H1 (cell line): ENCODE measurements around the gene KCNH8. TPM values are rescaled to one million over a fixed set of nuclear protein-coding genes. Genes with fewer than 3 reads are reported as not detected.

Experiments
- CTCF ChIA-PET: fragments of 300-600 bp; sonication (Branson Sonifier 250); formaldehyde crosslinking; loops from one replicate; lab custom pipeline; 2021; ENCODE audit not compliant: partially characterized antibody; lab: Charles Lee
- POLR2A ChIA-PET: fragments of 300-600 bp; sonication (Branson Sonifier 250); formaldehyde crosslinking; loops from one replicate; lab custom pipeline; 2021; ENCODE audit warnings: inconsistent platforms; ENCODE audit not compliant: partially characterized antibody; lab: Charles Lee
- DNase-seq, 2 experiments: peaks; one replicate each; pipeline versions ENCODE4 v3.0.0 to v3.0.0-alpha.2; 2010 to 2022; ENCODE audit warnings: low spot score in 2 of 2, low read depth in 1 of 2, mixed read lengths in 1 of 2
- FAIRE-seq: peaks from 2 replicates; lab custom pipeline; 2011; peaks lifted over from hg19 to GRCh38; lab: Jason Lieb, UNC
- H2AFZ ChIP-seq: 2 replicates; pipeline ENCODE4 v1.8.1; 2012; ENCODE audit warnings: low read length, inconsistent platforms
- H2AK5ac ChIP-seq: 2 replicates; pipeline ENCODE4 v1.6.1; 2013; ENCODE audit warnings: low read depth, low read length
- H2BK120ac ChIP-seq: replicated peaks from 2 replicates; pipeline ENCODE3; 2013; ENCODE audit warnings: low read depth, low read length, inconsistent platforms
- H2BK12ac ChIP-seq: 2 replicates; pipeline ENCODE4 v1.6.1; 2013; ENCODE audit warnings: low read depth, low read length
- H2BK15ac ChIP-seq: 2 replicates; pipeline ENCODE4 v1.6.1; 2013; ENCODE audit warnings: low read length
- H2BK20ac ChIP-seq: 2 replicates; pipeline ENCODE4 v1.6.1; 2013; ENCODE audit warnings: low read length
- H2BK5ac ChIP-seq: 2 replicates; pipeline ENCODE4 v1.6.1; 2013; ENCODE audit warnings: low read depth, low read length
- H3K14ac ChIP-seq: 2 replicates; pipeline ENCODE4 v1.6.1; 2013; ENCODE audit warnings: inconsistent platforms; ENCODE audit not compliant: insufficient read length
- H3K18ac ChIP-seq: 2 replicates; pipeline ENCODE4 v1.6.1; 2013; ENCODE audit warnings: low read length; ENCODE audit errors: extremely low read depth
- H3K23ac ChIP-seq: 2 replicates; pipeline ENCODE4 v1.6.1; 2013; ENCODE audit warnings: inconsistent platforms; ENCODE audit not compliant: insufficient read length
- H3K23me2 ChIP-seq: 2 replicates; pipeline ENCODE4 v1.6.1; 2013; ENCODE audit warnings: low read depth, low read length
- H3K27ac ChIP-seq: 2 replicates; pipeline ENCODE4 v1.6.1; 2011; ENCODE audit warnings: low read depth, low read length, inconsistent platforms
- H3K27me3 ChIP-seq, 4 experiments: replicated peaks in 1 of 4; 1 replicate in 1 of 4; 2 replicates in 3 of 4; pipeline versions ENCODE4 v1.6.1 to v1.8.1; 2011 to 2013; ENCODE audit warnings: low read length in 3 of 4, mild to moderate bottlenecking in 3 of 4, inconsistent platforms in 2 of 4, mixed read lengths in 2 of 4, moderate library complexity in 1 of 4; ENCODE audit not compliant: control insufficient read depth in 3 of 4, insufficient read depth in 3 of 4; ENCODE audit errors: extremely low read depth in 1 of 4
- H3K36me3 ChIP-seq, 4 experiments: 2 replicates each; pipeline versions ENCODE4 v1.6.1 to v1.8.1; 2011 to 2013; ENCODE audit warnings: mild to moderate bottlenecking in 4 of 4, low read length in 3 of 4, moderate library complexity in 2 of 4, control low read depth in 1 of 4, inconsistent platforms in 1 of 4; ENCODE audit not compliant: insufficient read depth in 4 of 4, control insufficient read depth in 2 of 4
- H3K4ac ChIP-seq: replicated peaks from 2 replicates; pipeline ENCODE3; 2013; ENCODE audit warnings: low read length, low read depth, mixed read lengths, inconsistent platforms; ENCODE audit not compliant: insufficient read length
- H3K4me1 ChIP-seq, 4 experiments: replicated peaks in 1 of 4; 1 replicate in 1 of 4; 2 replicates in 3 of 4; pipeline versions ENCODE4 v1.6.1 to v1.8.1; 2011 to 2013; ENCODE audit warnings: low read length in 3 of 4, inconsistent platforms in 2 of 4, mixed read lengths in 1 of 4; ENCODE audit not compliant: insufficient read depth in 4 of 4, control insufficient read depth in 3 of 4
- H3K4me2 ChIP-seq, 2 experiments: 2 replicates each; pipeline versions ENCODE4 v1.6.1 to v1.8.1; 2011 to 2013; ENCODE audit warnings: low read depth in 2 of 2, low read length in 2 of 2, control low read depth in 1 of 2, inconsistent platforms in 1 of 2, mild to moderate bottlenecking in 1 of 2; ENCODE audit not compliant: insufficient read depth in 1 of 2
- H3K4me3 ChIP-seq, 4 experiments: fragments of 200-600, 300-600 bp in 1 of 4; sonication (generic), shearing (Covaris generic), sonication (Bioruptor Twin) in 1 of 4; 2 replicates each; pipeline versions ENCODE4 v1.5.1 to v1.8.1; 2011 to 2016; ENCODE audit warnings: low read length in 4 of 4, low read depth in 3 of 4, control low read depth in 2 of 4, inconsistent platforms in 2 of 4, mild to moderate bottlenecking in 2 of 4, mixed read lengths in 1 of 4, moderate library complexity in 1 of 4; ENCODE audit not compliant: insufficient read depth in 2 of 4; ENCODE audit errors: extremely low read depth in 1 of 4
- H3K56ac ChIP-seq: replicated peaks from 2 replicates; pipeline ENCODE3; 2013; ENCODE audit warnings: low read depth, mild to moderate bottlenecking, mixed read lengths, low read length, inconsistent platforms; ENCODE audit not compliant: insufficient read length
- H3K79me1 ChIP-seq: 2 replicates; pipeline ENCODE4 v1.6.1; 2013; ENCODE audit warnings: low read depth, low read length, control low read depth
- H3K79me2 ChIP-seq, 2 experiments: 2 replicates each; pipeline versions ENCODE4 v1.6.1 to v1.8.1; 2012 to 2013; ENCODE audit warnings: low read length in 2 of 2, mild to moderate bottlenecking in 2 of 2, inconsistent platforms in 1 of 2; ENCODE audit not compliant: insufficient read depth in 2 of 2, control insufficient read depth in 1 of 2
- H3K9ac ChIP-seq, 4 experiments: replicated peaks in 1 of 4; 1 replicate in 1 of 4; 2 replicates in 3 of 4; pipeline versions ENCODE4 v1.6.1 to v1.8.1; 2011 to 2013; ENCODE audit warnings: low read depth in 3 of 4, low read length in 3 of 4, control low read depth in 2 of 4, mild to moderate bottlenecking in 2 of 4, moderate library complexity in 2 of 4, inconsistent platforms in 1 of 4; ENCODE audit errors: extremely low read depth in 1 of 4
- H3K9me3 ChIP-seq, 2 experiments: 2 replicates each; pipeline versions ENCODE4 v1.6.1 to v1.8.1; 2012 to 2013; ENCODE audit warnings: mild to moderate bottlenecking in 2 of 2, moderate library complexity in 2 of 2, control low read depth in 1 of 2, inconsistent platforms in 1 of 2, low read depth in 1 of 2, low read length in 1 of 2, mixed read lengths in 1 of 2; ENCODE audit not compliant: insufficient read depth in 2 of 2
- H4K20me1 ChIP-seq, 2 experiments: replicated peaks in 1 of 2; 2 replicates each; pipeline versions ENCODE3 to v1.8.1; 2011 to 2013; ENCODE audit warnings: inconsistent platforms in 2 of 2, low read length in 2 of 2, mild to moderate bottlenecking in 1 of 2; ENCODE audit not compliant: insufficient read depth in 2 of 2, control insufficient read depth in 1 of 2
- H4K5ac ChIP-seq: 2 replicates; pipeline ENCODE4 v1.6.1; 2013; ENCODE audit warnings: low read length, low read depth, mixed read lengths, inconsistent platforms; ENCODE audit not compliant: insufficient read length
- H4K8ac ChIP-seq: 2 replicates; pipeline ENCODE4 v1.8.0; 2013; ENCODE audit warnings: mild to moderate bottlenecking, moderate library complexity, low read length, inconsistent platforms; ENCODE audit not compliant: insufficient read depth; ENCODE audit errors: extremely low read depth
- H4K91ac ChIP-seq: replicated peaks from 2 replicates; pipeline ENCODE3; 2013; ENCODE audit warnings: low read length, mixed read lengths, inconsistent platforms; ENCODE audit not compliant: insufficient read length
- BACH1 ChIP-seq: IDR thresholded peaks from 2 replicates; pipeline ENCODE4 v1.6.1; 2012; ENCODE audit warnings: low read length, improper control_type of control experiment
- CBX5 ChIP-seq: fragments of 300-800, 300-1000 bp; sonication (generic); IDR thresholded peaks from 2 replicates; pipeline ENCODE4 v1.7.1; 2016; ENCODE audit warnings: antibody characterized with exemption, low read length, low read depth
- CHD1 ChIP-seq: IDR thresholded peaks from 2 replicates; pipeline ENCODE4 v1.6.1; 2012; ENCODE audit warnings: low read depth, low read length, improper control_type of control experiment
- CHD2 ChIP-seq: IDR thresholded peaks from 2 replicates; pipeline ENCODE4 v1.6.1; 2012; ENCODE audit warnings: low read length, improper control_type of control experiment
- CREB1 ChIP-seq: IDR thresholded peaks from 2 replicates; pipeline ENCODE4 v1.6.1; 2012; ENCODE audit warnings: inconsistent platforms
- E2F6 ChIP-seq: IDR thresholded peaks from 2 replicates; pipeline ENCODE4 v1.6.1; 2012; ENCODE audit warnings: inconsistent platforms
- KDM4A ChIP-seq: IDR thresholded peaks from one replicate; pipeline ENCODE4 v1.7.1; 2012; ENCODE audit warnings: low read depth, mild to moderate bottlenecking, moderate library complexity, low read length, inconsistent platforms; ENCODE audit not compliant: severe bottlenecking
- MAFK ChIP-seq: IDR thresholded peaks from 2 replicates; pipeline ENCODE4 v1.6.1; 2012; ENCODE audit warnings: low read depth, mild to moderate bottlenecking, improper control_type of control experiment, low read length
- RAD21 ChIP-seq, 2 experiments: IDR thresholded peaks in 1 of 2; conservative IDR thresholded peaks in 1 of 2; 2 replicates each; pipeline ENCODE4 v1.6.1; 2011; ENCODE audit warnings: low read depth in 2 of 2, low read length in 2 of 2, improper control_type of control experiment in 1 of 2, inconsistent platforms in 1 of 2, mild to moderate bottlenecking in 1 of 2, moderate library complexity in 1 of 2
- SAP30 ChIP-seq: fragments of 300-600 bp; sonication (generic); IDR thresholded peaks from 2 replicates; pipeline ENCODE4 v1.7.1; 2012; ENCODE audit warnings: low read length, moderate library complexity, mild to moderate bottlenecking, inconsistent platforms; ENCODE audit not compliant: insufficient read depth, insufficient replicate concordance
- SIN3A ChIP-seq, 2 experiments: IDR thresholded peaks in 1 of 2; conservative IDR thresholded peaks in 1 of 2; 2 replicates each; pipeline ENCODE4 v1.6.1; 2011 to 2012; ENCODE audit warnings: low read length in 2 of 2, improper control_type of control experiment in 1 of 2, low read depth in 1 of 2, mild to moderate bottlenecking in 1 of 2
- TAF7 ChIP-seq: optimal IDR thresholded peaks from 2 replicates; pipeline ENCODE3; 2011; ENCODE audit warnings: low read depth, mild to moderate bottlenecking, inconsistent platforms, low read length, moderate library complexity, borderline replicate concordance
- TBP ChIP-seq: IDR thresholded peaks from 2 replicates; pipeline ENCODE4 v1.6.1; 2011; ENCODE audit warnings: low read depth, low read length, improper control_type of control experiment
- TCF12 ChIP-seq: IDR thresholded peaks from 2 replicates; pipeline ENCODE4 v1.6.1; 2011; ENCODE audit warnings: low read depth, mild to moderate bottlenecking, low read length
- YY1 ChIP-seq: IDR thresholded peaks from 2 replicates; pipeline ENCODE4 v1.6.1; 2011; ENCODE audit warnings: low read depth, mild to moderate bottlenecking, low read length
- WGBS, 2 experiments: shearing (Covaris generic) in 1 of 2; methylation state at CpG; one replicate each; pipeline versions ENCODE4 v1.1.6 to v1.1.7; 2013 to 2015; ENCODE audit warnings: low lambda C conversion rate in 2 of 2, mixed read lengths in 2 of 2, inconsistent platforms in 1 of 2, low coverage in 1 of 2, missing lambda C conversion rate in 1 of 2; ENCODE audit not compliant: insufficient replicate concordance in 2 of 2, insufficient coverage in 1 of 2, insufficient read length in 1 of 2; ENCODE audit errors: extremely low coverage in 1 of 2, missing lambda C conversion rate in 1 of 2; 5-methylcytosine and 5-hydroxymethylcytosine counted together
- polyA plus RNA-seq, 7 experiments: library from polyadenylated mRNA; depleted of rRNA in 3 of 7; stranded (reverse) in 5 of 7; unstranded in 2 of 7; fragments of >200 nt in 5 of 7; fragments of 200-250 nt in 2 of 7; gene quantifications; 1 replicate in 5 of 7; 2 replicates in 1 of 7; 4 replicates in 1 of 7; pipeline versions ENCODE4 v1.2.1 to v1.2.3, GENCODE V29; 2011 to 2013; ENCODE audit warnings: missing spikeins in 2 of 7, mixed read lengths in 2 of 7
- total RNA-seq: library from RNA; stranded (reverse); fragmentation: NEBNext Ultra II Directional; extraction: Animal tissue kit (Norgen Biotek cat#: 25700); gene quantifications from 2 replicates; pipeline ENCODE4 v1.2.1, GENCODE V29; 2021

The KCNH8 gene
- total and polyA plus RNA-seq, 2 of the 8 experiments (the other 6 are each of a cell fraction or from before 2014, with no cell fraction given), result 2.2 to 2.4 TPM

- no peaks in the 10 kb centered on the region for H4K20me1 ChIP-seq
- no peak overlapping the region for H3K56ac ChIP-seq
- no peaks in the 10 kb centered on the region for H3K79me1 ChIP-seq
- H3K4ac ChIP-seq, result no peak overlapping the region
- H2BK15ac ChIP-seq, result no peak overlapping the region
- FAIRE-seq, result no peak
- H3K18ac ChIP-seq, result no peak overlapping the region
- H3K36me3 ChIP-seq, result no peaks in the 10 kb centered on the region
- no peak overlapping the region for H2AFZ ChIP-seq
- no peak overlapping the region for H4K8ac ChIP-seq
- no peak overlapping the region for H3K4me2 ChIP-seq
- POLR2A ChIA-PET, result no interaction called here
- no peak overlapping the region for H3K4me3 ChIP-seq
- no peak overlapping the region for H2BK20ac ChIP-seq
- H2BK5ac ChIP-seq, result no peak overlapping the region
- 85% methylated on average over 1 of the region's 1 CpG; no CpG with 5 or more reads in 1 of the 2 experiments for WGBS, 2 experiments
- no peak overlapping the region for H4K91ac ChIP-seq
- no peak overlapping the region for H4K5ac ChIP-seq
- H3K9ac ChIP-seq, result no peak overlapping the region
- H3K27ac ChIP-seq, result no peak overlapping the region
- no peaks in the 10 kb centered on the region for H3K4me1 ChIP-seq
- no peaks in the 10 kb centered on the region for H3K79me2 ChIP-seq
- CTCF ChIA-PET, result no interaction called here
- H3K9me3 ChIP-seq, result no peaks in the 10 kb centered on the region
- no peak overlapping the region for H2BK12ac ChIP-seq
- DNase-seq, result no peak
- no peaks in the 10 kb centered on the region for H3K27me3 ChIP-seq
- H2AK5ac ChIP-seq, result no peak overlapping the region
- no peaks in the 10 kb centered on the region for H3K23me2 ChIP-seq
- H3K14ac ChIP-seq, result no peak overlapping the region
- no peak overlapping the region for H3K23ac ChIP-seq
- H2BK120ac ChIP-seq, result no peak overlapping the region
- TF ChIP-seq E2F6 (no peak), TBP (no peak), TCF12 (no peak), TAF7 (no peak), CBX5 (no peak), BACH1 (no peak), CHD2 (no peak), KDM4A (no peak), SAP30 (no peak), SIN3A (conservative IDR thresholded peaks at IDR 0.05 in 1 of 2, IDR thresholded peaks at IDR 0.05 in 1 of 2; ENCODE audit: low read depth in 1 of 2, low read length in 2 of 2) (no peak), YY1 (no peak), MAFK (no peak), RAD21 (IDR thresholded peaks at IDR 0.05 in 1 of 2, conservative IDR thresholded peaks at IDR 0.05 in 1 of 2; ENCODE audit: low read depth in 2 of 2, low read length in 2 of 2) (no peak), CREB1 (no peak), CHD1 (no peak)
Observed at GRCh38 chr3:19527746-19528145, 379.4 kb downstream of the KCNH8 start.
